H1 (cell line): Measurements from ENCODE around the gene PHF1. TPM values are rescaled to one million over a fixed set of nuclear protein-coding genes. Genes with fewer than 3 reads are reported as not detected.

ENCODE experiments used
- CTCF ChIA-PET: fragments of 300-600 bp; sonication (Branson Sonifier 250); formaldehyde crosslinking; loops from one replicate; lab custom pipeline; 2021; ENCODE audit not compliant: partially characterized antibody; lab: Charles Lee
- POLR2A ChIA-PET: fragments of 300-600 bp; sonication (Branson Sonifier 250); formaldehyde crosslinking; loops from one replicate; lab custom pipeline; 2021; ENCODE audit warnings: inconsistent platforms; ENCODE audit not compliant: partially characterized antibody; lab: Charles Lee
- DNase-seq, 2 experiments: peaks; one replicate each; pipeline versions ENCODE4 v3.0.0 to v3.0.0-alpha.2; 2010 to 2022; ENCODE audit warnings: low spot score in 2 of 2, low read depth in 1 of 2, mixed read lengths in 1 of 2
- FAIRE-seq: peaks from 2 replicates; lab custom pipeline; 2011; peaks lifted over from hg19 to GRCh38; lab: Jason Lieb, UNC
- H2AFZ ChIP-seq: 2 replicates; pipeline ENCODE4 v1.8.1; 2012; ENCODE audit warnings: low read length, inconsistent platforms
- H2AK5ac ChIP-seq: 2 replicates; pipeline ENCODE4 v1.6.1; 2013; ENCODE audit warnings: low read depth, low read length
- H2BK120ac ChIP-seq: replicated peaks from 2 replicates; pipeline ENCODE3; 2013; ENCODE audit warnings: low read depth, low read length, inconsistent platforms
- H2BK12ac ChIP-seq: 2 replicates; pipeline ENCODE4 v1.6.1; 2013; ENCODE audit warnings: low read depth, low read length
- H2BK15ac ChIP-seq: 2 replicates; pipeline ENCODE4 v1.6.1; 2013; ENCODE audit warnings: low read length
- H2BK20ac ChIP-seq: 2 replicates; pipeline ENCODE4 v1.6.1; 2013; ENCODE audit warnings: low read length
- H2BK5ac ChIP-seq: 2 replicates; pipeline ENCODE4 v1.6.1; 2013; ENCODE audit warnings: low read depth, low read length
- H3K14ac ChIP-seq: 2 replicates; pipeline ENCODE4 v1.6.1; 2013; ENCODE audit warnings: inconsistent platforms; ENCODE audit not compliant: insufficient read length
- H3K18ac ChIP-seq: 2 replicates; pipeline ENCODE4 v1.6.1; 2013; ENCODE audit warnings: low read length; ENCODE audit errors: extremely low read depth
- H3K23ac ChIP-seq: 2 replicates; pipeline ENCODE4 v1.6.1; 2013; ENCODE audit warnings: inconsistent platforms; ENCODE audit not compliant: insufficient read length
- H3K23me2 ChIP-seq: 2 replicates; pipeline ENCODE4 v1.6.1; 2013; ENCODE audit warnings: low read depth, low read length
- H3K27ac ChIP-seq: 2 replicates; pipeline ENCODE4 v1.6.1; 2011; ENCODE audit warnings: low read depth, low read length, inconsistent platforms
- H3K27me3 ChIP-seq, 4 experiments: replicated peaks in 1 of 4; 1 replicate in 1 of 4; 2 replicates in 3 of 4; pipeline versions ENCODE4 v1.6.1 to v1.8.1; 2011 to 2013; ENCODE audit warnings: low read length in 3 of 4, mild to moderate bottlenecking in 3 of 4, inconsistent platforms in 2 of 4, mixed read lengths in 2 of 4, moderate library complexity in 1 of 4; ENCODE audit not compliant: control insufficient read depth in 3 of 4, insufficient read depth in 3 of 4; ENCODE audit errors: extremely low read depth in 1 of 4
- H3K36me3 ChIP-seq, 4 experiments: 2 replicates each; pipeline versions ENCODE4 v1.6.1 to v1.8.1; 2011 to 2013; ENCODE audit warnings: mild to moderate bottlenecking in 4 of 4, low read length in 3 of 4, moderate library complexity in 2 of 4, control low read depth in 1 of 4, inconsistent platforms in 1 of 4; ENCODE audit not compliant: insufficient read depth in 4 of 4, control insufficient read depth in 2 of 4
- H3K4ac ChIP-seq: replicated peaks from 2 replicates; pipeline ENCODE3; 2013; ENCODE audit warnings: low read length, low read depth, mixed read lengths, inconsistent platforms; ENCODE audit not compliant: insufficient read length
- H3K4me1 ChIP-seq, 4 experiments: replicated peaks in 1 of 4; 1 replicate in 1 of 4; 2 replicates in 3 of 4; pipeline versions ENCODE4 v1.6.1 to v1.8.1; 2011 to 2013; ENCODE audit warnings: low read length in 3 of 4, inconsistent platforms in 2 of 4, mixed read lengths in 1 of 4; ENCODE audit not compliant: insufficient read depth in 4 of 4, control insufficient read depth in 3 of 4
- H3K4me2 ChIP-seq, 2 experiments: 2 replicates each; pipeline versions ENCODE4 v1.6.1 to v1.8.1; 2011 to 2013; ENCODE audit warnings: low read depth in 2 of 2, low read length in 2 of 2, control low read depth in 1 of 2, inconsistent platforms in 1 of 2, mild to moderate bottlenecking in 1 of 2; ENCODE audit not compliant: insufficient read depth in 1 of 2
- H3K4me3 ChIP-seq, 4 experiments: fragments of 200-600, 300-600 bp in 1 of 4; sonication (generic), shearing (Covaris generic), sonication (Bioruptor Twin) in 1 of 4; 2 replicates each; pipeline versions ENCODE4 v1.5.1 to v1.8.1; 2011 to 2016; ENCODE audit warnings: low read length in 4 of 4, low read depth in 3 of 4, control low read depth in 2 of 4, inconsistent platforms in 2 of 4, mild to moderate bottlenecking in 2 of 4, mixed read lengths in 1 of 4, moderate library complexity in 1 of 4; ENCODE audit not compliant: insufficient read depth in 2 of 4; ENCODE audit errors: extremely low read depth in 1 of 4
- H3K56ac ChIP-seq: replicated peaks from 2 replicates; pipeline ENCODE3; 2013; ENCODE audit warnings: low read depth, mild to moderate bottlenecking, mixed read lengths, low read length, inconsistent platforms; ENCODE audit not compliant: insufficient read length
- H3K79me1 ChIP-seq: 2 replicates; pipeline ENCODE4 v1.6.1; 2013; ENCODE audit warnings: low read depth, low read length, control low read depth
- H3K79me2 ChIP-seq, 2 experiments: 2 replicates each; pipeline versions ENCODE4 v1.6.1 to v1.8.1; 2012 to 2013; ENCODE audit warnings: low read length in 2 of 2, mild to moderate bottlenecking in 2 of 2, inconsistent platforms in 1 of 2; ENCODE audit not compliant: insufficient read depth in 2 of 2, control insufficient read depth in 1 of 2
- H3K9ac ChIP-seq, 4 experiments: replicated peaks in 1 of 4; 1 replicate in 1 of 4; 2 replicates in 3 of 4; pipeline versions ENCODE4 v1.6.1 to v1.8.1; 2011 to 2013; ENCODE audit warnings: low read depth in 3 of 4, low read length in 3 of 4, control low read depth in 2 of 4, mild to moderate bottlenecking in 2 of 4, moderate library complexity in 2 of 4, inconsistent platforms in 1 of 4; ENCODE audit errors: extremely low read depth in 1 of 4
- H3K9me3 ChIP-seq, 2 experiments: 2 replicates each; pipeline versions ENCODE4 v1.6.1 to v1.8.1; 2012 to 2013; ENCODE audit warnings: mild to moderate bottlenecking in 2 of 2, moderate library complexity in 2 of 2, control low read depth in 1 of 2, inconsistent platforms in 1 of 2, low read depth in 1 of 2, low read length in 1 of 2, mixed read lengths in 1 of 2; ENCODE audit not compliant: insufficient read depth in 2 of 2
- H4K20me1 ChIP-seq, 2 experiments: replicated peaks in 1 of 2; 2 replicates each; pipeline versions ENCODE3 to v1.8.1; 2011 to 2013; ENCODE audit warnings: inconsistent platforms in 2 of 2, low read length in 2 of 2, mild to moderate bottlenecking in 1 of 2; ENCODE audit not compliant: insufficient read depth in 2 of 2, control insufficient read depth in 1 of 2
- H4K5ac ChIP-seq: 2 replicates; pipeline ENCODE4 v1.6.1; 2013; ENCODE audit warnings: low read length, low read depth, mixed read lengths, inconsistent platforms; ENCODE audit not compliant: insufficient read length
- H4K8ac ChIP-seq: 2 replicates; pipeline ENCODE4 v1.8.0; 2013; ENCODE audit warnings: mild to moderate bottlenecking, moderate library complexity, low read length, inconsistent platforms; ENCODE audit not compliant: insufficient read depth; ENCODE audit errors: extremely low read depth
- H4K91ac ChIP-seq: replicated peaks from 2 replicates; pipeline ENCODE3; 2013; ENCODE audit warnings: low read length, mixed read lengths, inconsistent platforms; ENCODE audit not compliant: insufficient read length
- CBX5 ChIP-seq: fragments of 300-800, 300-1000 bp; sonication (generic); IDR thresholded peaks from 2 replicates; pipeline ENCODE4 v1.7.1; 2016; ENCODE audit warnings: antibody characterized with exemption, low read length, low read depth
- EGR1 ChIP-seq: IDR thresholded peaks from 2 replicates; pipeline ENCODE4 v1.6.1; 2011; ENCODE audit warnings: low read depth, low read length, borderline replicate concordance
- POLR2AphosphoS5 ChIP-seq: IDR thresholded peaks from 2 replicates; pipeline ENCODE4 v1.6.1; 2011; ENCODE audit warnings: low read depth, low read length
- RFX5 ChIP-seq: IDR thresholded peaks from 2 replicates; pipeline ENCODE4 v1.6.1; 2011; ENCODE audit warnings: low read depth, low read length, improper control_type of control experiment, borderline replicate concordance
- YY1 ChIP-seq: IDR thresholded peaks from 2 replicates; pipeline ENCODE4 v1.6.1; 2011; ENCODE audit warnings: low read depth, mild to moderate bottlenecking, low read length
- WGBS, 2 experiments: shearing (Covaris generic) in 1 of 2; methylation state at CpG; one replicate each; pipeline versions ENCODE4 v1.1.6 to v1.1.7; 2013 to 2015; ENCODE audit warnings: low lambda C conversion rate in 2 of 2, mixed read lengths in 2 of 2, inconsistent platforms in 1 of 2, low coverage in 1 of 2, missing lambda C conversion rate in 1 of 2; ENCODE audit not compliant: insufficient replicate concordance in 2 of 2, insufficient coverage in 1 of 2, insufficient read length in 1 of 2; ENCODE audit errors: extremely low coverage in 1 of 2, missing lambda C conversion rate in 1 of 2; 5-methylcytosine and 5-hydroxymethylcytosine counted together
- polyA plus RNA-seq, 7 experiments: library from polyadenylated mRNA; depleted of rRNA in 3 of 7; stranded (reverse) in 5 of 7; unstranded in 2 of 7; fragments of >200 nt in 5 of 7; fragments of 200-250 nt in 2 of 7; gene quantifications; 1 replicate in 5 of 7; 2 replicates in 1 of 7; 4 replicates in 1 of 7; pipeline versions ENCODE4 v1.2.1 to v1.2.3, GENCODE V29; 2011 to 2013; ENCODE audit warnings: missing spikeins in 2 of 7, mixed read lengths in 2 of 7
- total RNA-seq: library from RNA; stranded (reverse); fragmentation: NEBNext Ultra II Directional; extraction: Animal tissue kit (Norgen Biotek cat#: 25700); gene quantifications from 2 replicates; pipeline ENCODE4 v1.2.1, GENCODE V29; 2021

Gene PHF1
- total and polyA plus RNA-seq, 2 of the 8 experiments (the other 6 are each of a cell fraction or from before 2014, with no cell fraction given), result 47.3 to 78.6 TPM

- H3K4ac ChIP-seq, result no peak overlapping the region
- no peak overlapping the region for H3K18ac ChIP-seq
- peaks cover 0 to 13% of the 10 kb centered on the region in 2 experiments; a peak in 2 of 4 replicates for H3K79me2 ChIP-seq
- H3K4me3 ChIP-seq, result no peak overlapping the region
- H3K23ac ChIP-seq, result no peak overlapping the region
- H3K27me3 ChIP-seq, result no peaks in the 10 kb centered on the region
- H2BK120ac ChIP-seq, result no peak overlapping the region
- no peak overlapping the region for H2BK15ac ChIP-seq
- H4K91ac ChIP-seq, result no peak overlapping the region
- H3K4me1 ChIP-seq, result peaks cover 0 to 5% (median 4%) of the 10 kb centered on the region in 4 experiments; a peak in 6 of 7 replicates
- H3K56ac ChIP-seq, result no peak overlapping the region
- H2AFZ ChIP-seq, result no peak overlapping the region
- peaks cover 5% of the 10 kb centered on the region for H3K79me1 ChIP-seq
- no peak overlapping the region for H4K5ac ChIP-seq
- H2AK5ac ChIP-seq, result no peak overlapping the region
- ChIA-PET CTCF (interaction anchor here (3.5 kb wide), 1 partner anchor 11 kb away, joined by 16 read pairs; no protein-coding TSS in a partner anchor), POLR2A (interaction anchor here (0.8 to 17.2 kb wide), 3 partner anchors 16 to 40 kb away, joined by 4 to 381 read pairs (median 5); no protein-coding TSS in a partner anchor)
- H3K36me3 ChIP-seq, result peaks cover 34 to 61% (median 42%) of the 10 kb centered on the region in 4 experiments
- H4K8ac ChIP-seq, result peak overlapping the region; percentile 47; the same call in 1 of the 2 replicates
- no peak overlapping the region for H3K27ac ChIP-seq
- no peak overlapping the region for H3K9ac ChIP-seq
- no peaks in the 10 kb centered on the region for H3K9me3 ChIP-seq
- WGBS, 2 experiments, result 97% methylated on average over 8 of the region's 15 CpGs; no CpG with 5 or more reads in 1 of the 2 experiments
- peaks cover 8 to 10% of the 10 kb centered on the region in 2 experiments for H4K20me1 ChIP-seq
- no peak overlapping the region for H3K14ac ChIP-seq
- H2BK5ac ChIP-seq, result no peak overlapping the region
- no peak for FAIRE-seq
- H3K4me2 ChIP-seq, result no peak overlapping the region
- peaks cover 9% of the 10 kb centered on the region for H3K23me2 ChIP-seq
- no peak overlapping the region for H2BK20ac ChIP-seq
- TF ChIP-seq POLR2AphosphoS5, result peak; percentile 40; the same call in 1 of the 2 replicates
- TF ChIP-seq EGR1, result no peak
- no peak for TF ChIP-seq YY1
- no peak for TF ChIP-seq CBX5
- TF ChIP-seq RFX5, result no peak
- DNase-seq, result no peak
- H2BK12ac ChIP-seq, result no peak overlapping the region
These were observed 40.8 kb downstream of the PHF1 start for GRCh38 chr6:33451606-33452005.
